Measurements from ENCODE around the gene EIF3M. TPM values are rescaled to one million over a fixed set of nuclear protein-coding genes. Genes with fewer than 3 reads are reported as not detected.
"Not testable (repeated sequence)": the region's sequence is repeated elsewhere in the genome, so short reads cannot be mapped to it uniquely, and the experiment has no call there.

EIF3M gene
- total and polyA plus RNA-seq, 2 donors (not counting 3 experiments of a cell fraction or from before 2014, with no cell fraction given), result 229 to 243 TPM

GRCh38 chr11:32594272-32594671 lies 10.6 kb downstream of the EIF3M start:
- CTCF ChIA-PET, result no interaction called here
- DNase-seq (ENCODE audit: low read depth, low spot score) (no peak), FAIRE-seq (no peak)
- no peaks in the 10 kb centered on the region for H3K9me1 ChIP-seq (replicated peaks; ENCODE audit: control insufficient read depth, extremely low read depth, insufficient read depth, low read length)
- H3K27me3 ChIP-seq (ENCODE audit: control insufficient read depth in 2 of 2, insufficient read depth in 2 of 2, low read length in 2 of 2), result no peaks in the 10 kb centered on the region
- H3K4me2 ChIP-seq (ENCODE audit: insufficient read depth, low read length), result no peak overlapping the region
- no peaks in the 10 kb centered on the region for H3K9me3 ChIP-seq (replicated peaks; ENCODE audit: control insufficient read depth, insufficient read depth, low read length)
- peaks cover 20 to 25% of the 10 kb centered on the region in 2 experiments for H3K36me3 ChIP-seq (ENCODE audit: control insufficient read depth in 2 of 2, extremely low read depth in 1 of 2, insufficient read depth in 2 of 2, low read length in 2 of 2)
- TF ChIP-seq POLR2AphosphoS5 (IDR thresholded peaks at IDR 0.05; ENCODE audit: insufficient read depth, low read depth, low read length) (no peak), POLR2A (IDR thresholded peaks at IDR 0.05; ENCODE audit: low read depth, low read length) (no peak), MYC (IDR thresholded peaks at IDR 0.05; ENCODE audit: low read depth, low read length) (no peak), JUN (IDR thresholded peaks at IDR 0.05; ENCODE audit: borderline replicate concordance, insufficient read depth, insufficient read length, low read depth) (no peak), GATA2 (IDR thresholded peaks at IDR 0.05; ENCODE audit: insufficient read depth, insufficient read length, low read depth, low read length) (no peak), FOS (IDR thresholded peaks at IDR 0.05; ENCODE audit: borderline replicate concordance, insufficient read depth, low read length) (no peak), CTCF (IDR thresholded peaks at IDR 0.05; ENCODE audit: extremely low read depth in 1 of 2, insufficient read depth in 1 of 2, low read depth in 1 of 2, low read length in 2 of 2) (no peak), EZH2 (IDR thresholded peaks at IDR 0.05; ENCODE audit: borderline replicate concordance, low read depth, low read length, severe bottlenecking) (no peak)
- TF ChIP-seq, protein P1, sequence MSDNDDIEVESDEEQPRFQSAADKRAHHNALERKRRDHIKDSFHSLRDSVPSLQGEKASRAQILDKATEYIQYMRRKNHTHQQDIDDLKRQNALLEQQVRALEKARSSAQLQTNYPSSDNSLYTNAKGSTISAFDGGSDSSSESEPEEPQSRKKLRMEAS (IDR thresholded peaks at IDR 0.05; ENCODE audit: insufficient read depth, insufficient read length), result no peak
- no peak overlapping the region for H3K9ac ChIP-seq (replicated peaks; ENCODE audit: extremely low read depth, insufficient read depth, low read length)
- H2AFZ ChIP-seq (ENCODE audit: low read depth, low read length), result no peak overlapping the region
- H3K79me2 ChIP-seq (ENCODE audit: control insufficient read depth, insufficient read depth, low read length), result peaks cover 8% of the 10 kb centered on the region
- no peak overlapping the region for H3K27ac ChIP-seq (ENCODE audit: insufficient read depth, low read depth, low read length)
- dilution Hi-C loops (cut with MboI; ENCODE audit: extremely low pct_ligation_motif_present, low sequenced_read_pairs) (no loop called here), intact Hi-C loops (cut with micrococcal nuclease) (no loop called here)
- H3K4me3 ChIP-seq (replicated peaks in 1 of 3; ENCODE audit: insufficient read depth in 1 of 3, low read depth in 1 of 3, low read length in 3 of 3), result no peak overlapping the region
- peaks cover 2% of the 10 kb centered on the region for H4K20me1 ChIP-seq (replicated peaks; ENCODE audit: control insufficient read depth, extremely low read depth, insufficient read depth, low read length)
- no TSS peak for BruUV-seq (replicated peaks)
- no peaks in the 10 kb centered on the region for H3K4me1 ChIP-seq (ENCODE audit: control insufficient read depth, extremely low read depth, insufficient read depth, low read length)
- POLR2A ChIA-PET, result no interaction called here

DNA sequence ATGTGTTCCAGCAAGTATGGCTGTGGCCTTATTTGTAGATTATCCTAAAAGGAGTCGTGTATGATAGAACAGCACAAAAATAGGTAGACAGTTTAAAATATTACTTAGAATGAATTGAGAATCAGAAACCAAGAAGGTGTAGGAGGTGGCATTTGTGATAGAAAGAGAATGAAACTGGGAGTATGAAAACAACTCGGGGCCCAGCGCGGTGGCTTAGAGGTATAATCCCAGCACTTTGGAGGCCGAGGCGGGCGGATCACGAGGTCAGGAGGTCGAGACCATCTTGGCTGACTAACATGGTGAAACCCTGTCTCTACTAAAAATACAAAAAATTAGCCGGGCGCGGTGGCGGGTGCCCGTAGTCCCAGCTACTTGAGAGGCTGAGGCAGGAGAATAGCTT lies 12.5 kb downstream of the EIF3M start:
- H3K27me3 ChIP-seq (ENCODE audit: control insufficient read depth in 2 of 2, insufficient read depth in 2 of 2, low read length in 2 of 2); POLR2A ChIA-PET: not testable (repeated sequence)

More for the DNA sequence above, 12.5 kb downstream of the EIF3M start:
- FAIRE-seq; H3K79me2 ChIP-seq (ENCODE audit: control insufficient read depth, insufficient read depth, low read length); dilution Hi-C loops (cut with MboI; ENCODE audit: extremely low pct_ligation_motif_present, low sequenced_read_pairs); BruUV-seq (replicated peaks); H3K27ac ChIP-seq (ENCODE audit: insufficient read depth, low read depth, low read length); H3K4me2 ChIP-seq (ENCODE audit: insufficient read depth, low read length); DNase-seq (ENCODE audit: low read depth, low spot score); intact Hi-C loops (cut with micrococcal nuclease); H4K20me1 ChIP-seq (replicated peaks; ENCODE audit: control insufficient read depth, extremely low read depth, insufficient read depth, low read length); H3K9ac ChIP-seq (replicated peaks; ENCODE audit: extremely low read depth, insufficient read depth, low read length); H3K4me1 ChIP-seq (ENCODE audit: control insufficient read depth, extremely low read depth, insufficient read depth, low read length); H3K4me3 ChIP-seq (replicated peaks in 1 of 3; ENCODE audit: insufficient read depth in 1 of 3, low read depth in 1 of 3, low read length in 3 of 3); CTCF ChIA-PET; H3K9me3 ChIP-seq (replicated peaks; ENCODE audit: control insufficient read depth, insufficient read depth, low read length); H3K9me1 ChIP-seq (replicated peaks; ENCODE audit: control insufficient read depth, extremely low read depth, insufficient read depth, low read length); H2AFZ ChIP-seq (ENCODE audit: low read depth, low read length): not testable (repeated sequence)
- peaks cover 11 to 21% of the 10 kb centered on the region in 2 experiments for H3K36me3 ChIP-seq (ENCODE audit: control insufficient read depth in 2 of 2, extremely low read depth in 1 of 2, insufficient read depth in 2 of 2, low read length in 2 of 2)

Measured in endothelial cell of umbilical vein (primary cell).